Effector CD8-positive, alpha-beta T cell (primary cell): Measurements from ENCODE around the gene GPR107.
"Not testable (repeated sequence)": the region's sequence is repeated elsewhere in the genome, so short reads cannot be mapped to it uniquely, and the experiment has no call there.

ENCODE experiments used
- DNase-seq: peaks from one replicate; lab custom pipeline; 2025; lab: John Stamatoyannopoulos, UW
- total RNA-seq, 4 experiments: gene quantifications; one replicate each; lab custom pipeline; 2026; lab: John Stamatoyannopoulos, UW

Gene GPR107
- total RNA-seq = 59.9 to 84.1 (median 71.6) reads per million in 4 experiments

DNA sequence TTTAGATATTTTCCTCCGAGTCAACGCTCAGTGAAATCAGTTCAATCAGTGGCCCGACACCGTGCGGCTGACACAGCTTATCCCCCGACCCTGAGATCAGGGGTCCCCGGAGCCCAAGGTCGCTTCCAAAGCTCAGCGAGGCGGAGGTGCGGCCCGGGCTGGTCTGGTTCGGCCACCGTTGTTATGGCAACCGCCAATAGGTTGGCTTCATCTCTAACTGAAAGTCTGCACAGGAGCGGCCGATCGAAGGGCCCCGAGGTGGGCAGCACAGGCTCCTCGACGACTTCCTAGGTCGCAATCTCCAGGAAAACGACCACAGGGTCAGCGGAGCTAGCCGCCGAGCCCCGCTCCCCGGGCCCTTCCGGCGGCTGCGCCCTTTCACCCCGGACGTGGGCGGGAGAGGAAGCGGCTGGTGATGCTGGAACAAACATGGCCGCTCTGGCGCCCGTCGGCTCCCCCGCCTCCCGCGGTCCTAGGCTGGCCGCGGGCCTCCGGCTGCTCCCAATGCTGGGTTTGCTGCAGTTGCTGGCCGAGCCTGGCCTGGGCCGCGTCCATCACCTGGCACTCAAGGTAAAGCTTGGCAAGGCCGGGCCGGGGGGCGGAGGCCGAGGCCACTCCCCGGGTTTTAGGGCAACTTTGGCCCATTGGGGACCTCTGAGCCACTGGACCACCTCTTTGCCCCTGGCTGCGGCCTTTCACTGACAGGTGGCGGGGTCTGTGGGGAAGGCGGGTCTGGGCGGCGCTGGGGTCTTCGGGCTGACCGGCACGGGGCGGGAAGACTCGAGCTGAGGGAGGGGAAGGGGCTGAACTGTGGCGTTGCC is at the start of gene GPR107:
GPR107 (plus strand) TSS at position 403 of the 821 bp plus-strand sequence; CDS start at position 430, 27 bp downstream.
- peak; percentile 58 for DNase-seq

GRCh38 chr9:130003943-130004552 is 49.7 kb upstream of the GPR107 start:
- DNase-seq = no peak

GRCh38 chr9:130006952-130007351 is 46.8 kb upstream of the GPR107 start:
- not testable (repeated sequence) for DNase-seq

DNA sequence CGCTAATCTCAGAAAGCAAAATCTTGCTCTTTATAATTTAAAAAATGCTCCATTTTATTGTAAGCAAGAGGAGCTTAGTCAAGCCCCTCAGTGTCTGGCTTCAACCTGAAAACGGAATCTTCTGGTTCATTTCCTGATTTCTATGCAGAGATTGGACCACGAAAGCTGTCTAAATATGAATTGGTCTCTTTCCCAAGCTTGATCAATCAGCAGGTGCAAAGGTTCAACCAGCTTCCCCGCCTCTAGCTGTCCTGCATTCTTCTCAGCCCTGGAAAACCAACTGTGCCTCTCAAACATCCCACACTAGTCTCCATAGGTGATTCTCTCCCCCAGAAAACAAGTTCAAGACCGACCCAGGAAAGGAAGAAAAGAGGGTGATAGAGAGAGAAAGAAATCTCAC is 45.2 kb upstream of the GPR107 start:
- no peak for DNase-seq

GRCh38 chr9:130009546-130009945 is 44.2 kb upstream of the GPR107 start:
- not testable (repeated sequence) for DNase-seq

DNA sequence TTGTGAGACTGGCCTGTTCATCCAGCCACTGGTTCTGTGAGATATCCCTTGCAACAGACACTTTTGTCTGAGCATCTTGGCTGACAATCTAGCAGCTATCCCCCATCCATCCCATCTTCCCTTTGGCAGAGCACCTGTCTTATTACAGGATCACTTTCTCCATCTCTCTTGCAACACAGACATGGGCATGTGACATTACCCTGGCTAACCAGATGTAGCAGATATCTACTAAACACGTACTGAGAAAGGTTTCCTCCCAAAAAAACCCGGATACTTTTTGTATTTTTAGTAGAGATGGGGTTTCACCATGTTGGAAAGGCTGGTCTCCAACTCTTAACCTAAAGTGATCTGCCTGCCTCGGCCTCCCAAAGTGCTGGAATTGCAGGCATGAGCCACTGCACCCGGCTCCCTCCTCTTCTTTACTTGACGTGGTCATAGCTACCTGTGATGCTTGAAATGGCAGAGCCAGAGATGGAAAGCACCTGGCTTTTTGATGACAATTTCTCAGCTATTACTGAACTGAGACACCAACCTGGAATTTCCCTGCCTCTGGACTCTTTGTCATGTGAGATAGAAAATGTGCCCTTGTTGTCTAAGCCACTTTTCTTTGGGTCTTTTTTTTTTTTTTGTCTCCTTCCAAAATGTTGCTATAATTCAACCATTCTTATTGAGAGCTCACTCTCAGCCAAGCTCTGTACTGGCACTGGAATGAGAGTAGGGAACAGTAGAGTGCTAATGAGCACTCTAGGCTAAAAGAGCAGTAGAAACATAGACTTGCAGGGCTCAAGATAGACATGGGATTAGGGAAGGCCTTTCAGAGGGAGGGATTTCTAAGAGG is 43.3 kb upstream of the GPR107 start:
- peak; percentile 27 for DNase-seq

GRCh38 chr9:130013326-130013725 is 40.4 kb upstream of the GPR107 start:
- DNase-seq = no peak

DNA sequence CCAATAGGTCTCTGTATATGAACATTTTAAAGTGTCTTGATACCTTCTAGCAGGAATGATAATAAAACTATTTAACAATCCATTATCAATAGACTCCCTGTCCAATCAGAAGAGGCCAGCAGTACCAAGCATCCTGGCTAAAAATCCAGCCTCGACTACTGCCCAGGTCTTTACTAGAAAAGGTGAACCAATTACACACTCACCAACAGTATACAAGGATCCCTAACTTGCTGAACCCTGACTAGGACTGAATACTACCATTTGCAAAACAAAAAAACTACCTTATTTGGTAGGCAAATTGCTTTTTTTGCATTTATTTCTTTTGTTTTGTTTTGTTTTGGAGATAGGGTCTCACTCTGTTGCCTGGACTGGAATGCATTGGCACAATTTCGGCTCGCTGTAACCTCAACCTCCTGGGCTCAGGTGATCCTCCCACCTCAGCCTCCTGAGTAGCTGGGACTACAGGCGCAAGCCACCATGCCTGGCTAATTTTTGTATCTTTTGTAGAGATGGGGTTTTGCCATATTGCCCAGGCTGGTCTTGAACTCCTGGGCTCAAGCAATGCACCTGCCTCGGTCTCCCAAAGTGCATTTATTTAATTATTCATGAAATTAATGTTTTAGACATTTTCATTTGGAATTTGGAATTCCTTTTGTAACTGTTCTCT is 38.2 kb upstream of the GPR107 start:
- no peak for DNase-seq

DNA sequence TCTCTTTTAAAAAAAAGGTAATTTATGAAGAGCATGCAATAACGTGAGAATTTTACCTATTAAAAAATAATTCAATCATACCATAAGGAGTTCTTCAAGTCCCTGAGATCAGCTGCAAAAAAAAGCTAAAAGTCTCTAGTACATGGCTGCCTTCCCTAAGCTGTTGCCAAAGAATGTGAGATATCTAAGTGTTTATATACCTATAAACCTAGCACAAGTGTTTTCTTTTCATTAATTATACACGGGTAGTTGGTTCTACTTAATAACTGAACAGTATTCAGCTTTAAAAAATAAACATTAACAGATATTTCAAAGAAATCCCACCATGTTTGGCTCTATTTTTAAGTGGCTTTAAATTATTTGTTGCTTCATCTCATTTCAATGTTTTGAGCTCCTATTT is 36.6 kb upstream of the GPR107 start:
- no peak for DNase-seq

DNA sequence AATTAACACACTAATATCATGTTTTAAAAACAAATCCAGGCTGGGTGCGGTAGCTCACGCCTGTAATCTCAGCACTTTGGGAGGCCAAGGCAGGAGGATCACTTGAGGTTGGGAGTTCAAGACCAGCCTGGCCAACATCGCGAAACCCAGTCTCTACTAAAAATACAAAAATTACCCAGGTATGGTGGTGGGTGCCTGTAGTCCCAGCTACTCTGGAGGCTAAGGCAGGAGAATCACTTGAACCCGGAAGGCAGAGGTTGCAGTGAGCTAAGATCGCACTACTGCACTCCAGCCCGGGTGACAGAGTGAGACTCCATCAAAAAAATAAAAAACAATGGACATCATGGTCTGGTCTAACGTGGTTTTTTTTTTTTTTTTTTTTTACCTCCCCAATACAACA is 36.2 kb upstream of the GPR107 start:
- DNase-seq = not testable (repeated sequence)

- no peak for DNase-seq
These were observed 35.4 kb upstream of the GPR107 start for GRCh38 chr9:130018265-130018664.

DNA sequence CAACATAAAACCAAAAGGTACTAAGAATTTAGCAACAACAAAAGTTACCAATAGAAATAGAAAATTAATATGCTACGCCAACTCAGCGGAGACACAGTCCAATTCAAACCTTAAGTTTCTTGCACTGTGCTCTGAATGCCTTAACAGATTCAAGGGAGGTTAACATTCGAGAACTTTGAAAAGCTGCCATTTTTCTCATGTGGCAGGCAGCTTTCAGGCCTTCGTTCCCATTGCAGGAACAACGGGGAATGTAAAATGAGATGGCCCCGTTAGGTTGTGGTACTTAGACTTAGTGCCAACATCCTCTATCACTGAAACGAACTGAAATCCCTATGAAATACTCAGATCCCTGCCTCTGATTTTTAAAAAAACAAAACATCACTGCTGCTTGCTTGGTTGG is 33.1 kb upstream of the GPR107 start:
- DNase-seq = no peak

- no peak for DNase-seq
These were observed 32.6 kb upstream of the GPR107 start for GRCh38 chr9:130021123-130021522.

- DNase-seq = not testable (repeated sequence)
These were observed 31.9 kb upstream of the GPR107 start for GRCh38 chr9:130021842-130022241.

- DNase-seq = no peak
These were observed 31.1 kb upstream of the GPR107 start for GRCh38 chr9:130022566-130023143.

GRCh38 chr9:130023144-130023787 is 30.4 kb upstream of the GPR107 start:
- DNase-seq = no peak

DNA sequence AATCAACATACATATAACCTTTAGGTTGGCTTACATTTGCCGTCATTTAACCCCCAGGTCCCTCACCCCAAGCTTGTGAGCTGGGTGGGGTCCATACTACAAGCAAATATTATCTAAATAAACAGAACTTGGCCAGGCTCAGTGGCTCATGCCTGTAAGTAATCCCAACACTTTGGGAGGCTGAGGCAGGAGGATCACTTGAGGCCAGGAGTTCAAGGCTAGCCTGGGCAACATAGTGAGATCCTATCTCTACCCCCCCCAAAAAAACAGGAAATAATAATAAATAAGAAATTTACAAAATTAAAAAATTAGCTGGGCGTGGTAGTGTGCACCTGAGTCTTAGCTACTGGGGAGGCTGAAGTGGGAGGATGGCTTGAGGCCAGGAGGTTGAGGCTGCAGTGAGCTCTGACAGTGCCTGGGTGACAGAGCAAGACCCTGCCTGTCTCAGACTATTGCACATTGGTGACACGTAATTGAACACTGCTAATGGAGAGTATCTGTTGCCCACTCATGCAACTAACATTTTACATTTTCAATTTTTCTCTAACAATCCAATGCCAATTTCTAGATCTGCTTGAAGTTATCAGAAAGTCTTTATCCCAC is 29.6 kb upstream of the GPR107 start:
- no peak for DNase-seq

DNA sequence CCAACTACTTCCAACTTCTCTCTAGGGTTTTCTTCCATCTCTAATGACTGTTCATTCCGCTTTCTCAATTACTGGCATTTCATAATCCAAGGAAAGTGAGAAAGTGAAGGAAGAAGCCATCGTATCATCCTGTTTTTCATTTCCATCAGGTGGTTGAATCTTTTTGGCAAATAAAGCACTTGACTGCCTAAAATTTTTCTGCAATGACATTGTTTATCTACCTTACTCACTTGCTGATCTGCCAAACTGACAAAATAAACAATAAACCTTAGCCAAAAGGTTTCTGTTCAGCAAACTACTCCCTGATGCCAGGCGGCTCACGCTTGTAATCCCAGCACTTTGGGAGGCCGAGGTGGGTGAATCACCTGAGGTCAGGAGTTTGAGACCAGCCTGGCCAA is 29.1 kb upstream of the GPR107 start:
- no peak for DNase-seq

- DNase-seq = no peak
These were observed 26.9 kb upstream of the GPR107 start for GRCh38 chr9:130026583-130027340.
